Measurements from ENCODE around the gene CCL7. TPM values are rescaled to one million over a fixed set of nuclear protein-coding genes. Genes with fewer than 3 reads are reported as not detected.

CCL7 gene
- not detected for total RNA-seq (2013)
- polyA plus RNA-seq (under 1 TPM in 2 of 3 donors, not detected in 1; 0.25 to 0.38 TPM), polyA minus RNA-seq (not detected in 2 replicates), total RNA-seq (6.4 to 83.2 (median 13.6) reads per million in 11 experiments)

- DNase-seq, result peak in 2 of 3 donors; percentile 63 to 70
- Histone ChIP-seq H3K27me3 (ENCODE audit: control insufficient read depth in 2 of 2, insufficient read depth in 2 of 2, low read length in 2 of 2) (peaks cover 0 to 6% of the 10 kb centered on the region in 2 donors), H2AFZ (ENCODE audit: insufficient read depth, low read depth, low read length, poor library complexity, severe bottlenecking) (no peak within 1 kb of the TSS), H3K9me3 (replicated peaks in 1 of 2; ENCODE audit: control insufficient read depth in 1 of 2, insufficient read depth in 1 of 2, low read length in 2 of 2) (no peaks in the 10 kb centered on the region), H3K9ac (ENCODE audit: insufficient read depth, low read length, poor library complexity, severe bottlenecking) (no peak within 1 kb of the TSS), H4K20me1 (ENCODE audit: insufficient read depth, low read length) (no peaks in the 10 kb centered on the region), H3K4me1 (ENCODE audit: control insufficient read depth in 1 of 2, insufficient read depth in 2 of 2, low read length in 2 of 2) (peaks cover 15 to 21% of the 10 kb centered on the region in 2 donors), H3K4me3 (replicated peaks in 1 of 3; ENCODE audit: low read depth in 2 of 3, low read length in 3 of 3) (no peak within 1 kb of the TSS), H3K79me2 (ENCODE audit: insufficient read depth, low read length) (no peaks in the 10 kb centered on the region), H3K36me3 (replicated peaks in 1 of 2; ENCODE audit: control insufficient read depth in 1 of 2, insufficient read depth in 2 of 2, low read length in 2 of 2) (no peaks in the 10 kb centered on the region), H3K27ac (ENCODE audit: low read depth in 1 of 2, low read length in 2 of 2) (no peak within 1 kb of the TSS), H3K4me2 (replicated peaks; ENCODE audit: extremely low read depth, low read length, poor library complexity, severe bottlenecking) (no peak within 1 kb of the TSS)
- Mint-ChIP-seq H3K4me1 (peaks cover 26% of the 10 kb centered on the region), H3K27me3 (ENCODE audit: low read depth in 3 of 3) (peaks cover 12 to 14% (median 12%) of the 10 kb centered on the region in 3 donors), H3K36me3 (no peaks in the 10 kb centered on the region), H3K9me3 (peaks cover 0 to 2% (median 0%) of the 10 kb centered on the region in 7 donors), H3K27ac (peak within 1 kb of the TSS in 2 of 7 donors; percentile 27 to 58), H3K4me3 (peak within 1 kb of the TSS in 1 of 2 donors; percentile 37)
- intact Hi-C loops (cut with micrococcal nuclease), result no loop called here
- 0% methylated on average over 1 of the region's 1 CpG for WGBS (ENCODE audit: insufficient coverage)
- no peak for TF ChIP-seq CTCF (IDR thresholded peaks at IDR 0.05)
Measured at GRCh38 chr17:34269969-34270368, at the start of gene CCL7. CCL7 (plus strand) TSS chr17:34270221; CDS start chr17:34270291, 70 bp downstream.

GRCh38 chr17:34220752-34221395 lies 49.1 kb upstream of the CCL7 start:
- H3K27ac Mint-ChIP-seq, result peak overlapping the region; percentile 25 to 95 (median 91)
- H3K4me1 Mint-ChIP-seq, result peaks cover 66% of the 10 kb centered on the region
- peaks cover 0 to 3% (median 3%) of the 10 kb centered on the region in 3 donors for H3K27me3 Mint-ChIP-seq (ENCODE audit: low read depth in 3 of 3)
- Histone ChIP-seq H3K4me3 (replicated peaks in 1 of 3; ENCODE audit: low read depth in 2 of 3, low read length in 3 of 3) (peak overlapping the region in 1 of 3 experiments; percentile 26), H3K36me3 (replicated peaks in 1 of 2; ENCODE audit: control insufficient read depth in 1 of 2, insufficient read depth in 2 of 2, low read length in 2 of 2) (no peaks in the 10 kb centered on the region), H3K27me3 (ENCODE audit: control insufficient read depth in 2 of 2, insufficient read depth in 2 of 2, low read length in 2 of 2) (no peaks in the 10 kb centered on the region), H3K27ac (ENCODE audit: low read depth in 1 of 2, low read length in 2 of 2) (peak overlapping the region; percentile 35 to 60), H3K9me3 (replicated peaks in 1 of 2; ENCODE audit: control insufficient read depth in 1 of 2, insufficient read depth in 1 of 2, low read length in 2 of 2) (no peaks in the 10 kb centered on the region), H4K20me1 (ENCODE audit: insufficient read depth, low read length) (no peaks in the 10 kb centered on the region), H3K4me2 (replicated peaks; ENCODE audit: extremely low read depth, low read length, poor library complexity, severe bottlenecking) (peak overlapping the region; percentile 42), H3K4me1 (ENCODE audit: control insufficient read depth in 1 of 2, insufficient read depth in 2 of 2, low read length in 2 of 2) (peaks cover 60 to 61% of the 10 kb centered on the region in 2 donors), H3K79me2 (ENCODE audit: insufficient read depth, low read length) (no peaks in the 10 kb centered on the region), H3K9ac (ENCODE audit: insufficient read depth, low read length, poor library complexity, severe bottlenecking) (no peak overlapping the region), H2AFZ (ENCODE audit: insufficient read depth, low read depth, low read length, poor library complexity, severe bottlenecking) (no peak overlapping the region)
- no peak for TF ChIP-seq CTCF (IDR thresholded peaks at IDR 0.05)
- H3K36me3 Mint-ChIP-seq, result no peaks in the 10 kb centered on the region
- intact Hi-C loops (cut with micrococcal nuclease), result loop anchor here (2.0 to 10.0 kb wide), 3 partner anchors 26 to 1974 kb away; partner anchors contain the start of genes CCL2 (in 1 of the 2), CCL3L1 (in 1 of the 2) and CCL3L3 (in 1 of the 2)
- H3K4me3 Mint-ChIP-seq, result peak overlapping the region; percentile 4 to 47
- DNase-seq, result peak; percentile 66 to 86 (median 82)
- H3K9me3 Mint-ChIP-seq, result peaks cover 0 to 3% (median 0%) of the 10 kb centered on the region in 7 donors
- WGBS (ENCODE audit: insufficient coverage), result 38% methylated on average over 1 of the region's 5 CpGs
